RCC 7860 (cell line): Measurements from ENCODE around the gene CTF1.

Source experiments
- DNase-seq: peaks from one replicate; pipeline ENCODE4 v3.0.0-alpha.2; 2015; ENCODE audit warnings: low spot score
- FAIRE-seq: peaks from 2 replicates; lab custom pipeline; 2012; peaks lifted over from hg19 to GRCh38; lab: Jason Lieb, UNC

CTF1 gene

GRCh38 chr16:30951193-30951592 lies 54.8 kb downstream of the CTF1 start:
- no peak for DNase-seq
- no peak for FAIRE-seq

DNA sequence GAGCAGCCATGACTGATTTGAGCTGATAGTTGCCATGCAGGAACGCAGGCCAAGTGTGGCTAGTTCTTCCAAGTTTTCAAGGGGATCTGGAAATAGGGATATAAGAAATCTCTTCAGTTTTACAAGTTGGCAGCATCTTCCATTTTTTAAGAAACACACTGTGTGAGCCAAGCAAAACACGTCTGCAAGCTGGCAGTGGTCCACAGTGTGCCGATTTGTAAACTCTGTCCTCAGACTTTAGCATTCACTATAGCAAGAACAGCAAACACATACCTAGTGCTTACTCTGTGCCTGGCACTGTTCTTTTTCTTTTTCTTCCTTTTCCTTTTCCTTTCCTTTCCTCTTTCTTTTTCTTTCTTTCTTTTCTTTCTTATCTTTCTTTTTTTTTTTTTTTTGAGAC lies 55.3 kb downstream of the CTF1 start:
- FAIRE-seq (no peak), DNase-seq (no peak)

DNA sequence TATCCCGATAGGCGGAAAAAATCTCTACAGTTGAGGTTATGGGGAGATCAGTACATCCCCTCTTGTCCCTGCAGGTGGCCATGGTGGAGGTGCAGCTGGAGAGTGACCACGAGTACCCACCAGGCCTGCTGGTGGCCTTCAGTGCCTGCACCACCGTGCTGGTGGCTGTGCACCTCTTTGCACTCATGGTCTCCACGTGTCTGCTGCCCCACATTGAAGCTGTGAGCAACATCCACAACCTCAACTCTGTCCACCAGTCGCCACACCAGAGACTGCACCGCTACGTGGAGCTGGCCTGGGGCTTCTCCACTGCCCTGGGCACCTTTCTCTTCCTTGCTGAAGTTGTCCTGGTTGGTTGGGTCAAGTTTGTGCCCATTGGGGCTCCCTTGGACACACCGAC lies 56.7 kb downstream of the CTF1 start:
- FAIRE-seq (no peak), DNase-seq (no peak)
